SK-N-DZ (cell line): Measurements from ENCODE around the gene DIAPH3. TPM values are rescaled to one million over a fixed set of nuclear protein-coding genes. Genes with fewer than 3 reads are reported as not detected.
A peak's percentile ranks its signal among the peaks of the same experiment; 100 is the strongest.
"Not testable (repeated sequence)": the region's sequence is repeated elsewhere in the genome, so short reads cannot be mapped to it uniquely, and the experiment has no call there.

Experiments
- DNase-seq: peaks from one replicate; pipeline ENCODE4 v3.0.0-alpha.2; 2015; ENCODE audit warnings: low spot score
- polyA plus RNA-seq, 2 experiments: library from polyadenylated mRNA; depleted of rRNA; stranded (reverse); fragments of >200 nt; gene quantifications; 2 replicates each; pipeline ENCODE4 v1.2.3, GENCODE V29; 2014

The DIAPH3 gene
- polyA plus RNA-seq (2014; cell fraction: cytosol; rRNA removed), result 7.5 and 8.5 TPM in 2 replicates
- polyA plus RNA-seq (2014; cell fraction: nucleus; rRNA removed), result 6.6 and 9.5 TPM in 2 replicates

GRCh38 chr13:60163478-60164233 lies at the start of gene DIAPH3:
DIAPH3 (minus strand) TSS chr13:60163928; CDS start chr13:60163766, 162 bp downstream.
- peak; percentile 95 for DNase-seq

- DNase-seq, result no peak
Measured at GRCh38 chr13:60213236-60213744, 49.6 kb upstream of the DIAPH3 start.

GRCh38 chr13:60211548-60211947 lies 47.8 kb upstream of the DIAPH3 start:
- DNase-seq, result no peak

GRCh38 chr13:60210510-60211330 lies 47.0 kb upstream of the DIAPH3 start:
- no peak for DNase-seq

GRCh38 chr13:60205499-60205898 lies 41.8 kb upstream of the DIAPH3 start:
- not testable (repeated sequence) for DNase-seq

GRCh38 chr13:60201286-60201685 lies 37.6 kb upstream of the DIAPH3 start:
- DNase-seq, result no peak

GRCh38 chr13:60195893-60196292 lies 32.2 kb upstream of the DIAPH3 start:
- not testable (repeated sequence) for DNase-seq

GRCh38 chr13:60182907-60183306 lies 19.2 kb upstream of the DIAPH3 start:
- DNase-seq, result no peak

- DNase-seq, result no peak
Measured at GRCh38 chr13:60178327-60178726, 14.6 kb upstream of the DIAPH3 start.

- DNase-seq, result no peak
Measured at GRCh38 chr13:60175571-60175970, 11.8 kb upstream of the DIAPH3 start.

GRCh38 chr13:60174113-60174512 lies 10.4 kb upstream of the DIAPH3 start:
- no peak for DNase-seq

- no peak for DNase-seq
Measured at GRCh38 chr13:60172111-60172510, 8.4 kb upstream of the DIAPH3 start.

- DNase-seq, result no peak
Measured at GRCh38 chr13:60170414-60170813, 6.7 kb upstream of the DIAPH3 start.

GRCh38 chr13:60169239-60170031 lies 5.7 kb upstream of the DIAPH3 start:
- DNase-seq, result no peak

GRCh38 chr13:60167121-60167520 lies 3.4 kb upstream of the DIAPH3 start:
- DNase-seq, result no peak

- no peak for DNase-seq
Measured at GRCh38 chr13:60165391-60166099, 1.8 kb upstream of the DIAPH3 start.

- no peak for DNase-seq
Measured at GRCh38 chr13:60164234-60164889, 634 bp upstream of the DIAPH3 start.

- no peak for DNase-seq
Measured at GRCh38 chr13:60162096-60162495, 1.6 kb downstream of the DIAPH3 start.

GRCh38 chr13:60158321-60158801 lies 5.4 kb downstream of the DIAPH3 start:
- DNase-seq, result no peak

- DNase-seq, result no peak
Measured at GRCh38 chr13:60155978-60156377, 7.8 kb downstream of the DIAPH3 start.
